HG03520 (cell line): ENCODE results near the gene DOK7.

ENCODE experiments used
- ATAC-seq: cut with Tn5 transposase; IDR thresholded peaks from one replicate; pipeline ENCODE4 v1.9.1; 2021; ENCODE audit warnings: mild to moderate bottlenecking, moderate library complexity; ENCODE audit not compliant: unreplicated experiment

Gene DOK7

DNA sequence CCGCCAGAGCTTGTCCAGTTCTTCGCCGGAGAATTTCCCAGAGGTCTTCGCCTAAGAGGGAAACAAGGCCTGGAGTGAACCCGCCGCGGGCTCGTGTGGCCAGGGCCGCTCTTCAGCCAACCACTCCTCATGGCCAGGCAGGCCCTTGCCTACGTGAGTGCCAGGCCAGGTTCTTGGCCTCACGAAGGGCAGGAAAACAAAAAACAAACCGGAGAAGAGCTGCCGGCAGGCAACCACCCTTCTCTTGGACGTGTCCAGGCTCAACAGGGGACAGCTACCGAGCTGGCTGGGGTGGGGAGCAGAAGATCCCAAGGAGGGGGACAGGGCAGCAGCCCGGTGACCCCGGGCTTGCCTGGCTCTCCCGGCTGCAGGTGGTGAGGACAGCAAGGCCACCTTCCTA is 55.8 kb downstream of the DOK7 start:
- no peak for ATAC-seq

- no peak for ATAC-seq
These were observed 56.6 kb downstream of the DOK7 start for GRCh38 chr4:3519468-3520264.

GRCh38 chr4:3520276-3520675 is 57.2 kb downstream of the DOK7 start:
- no peak for ATAC-seq

DNA sequence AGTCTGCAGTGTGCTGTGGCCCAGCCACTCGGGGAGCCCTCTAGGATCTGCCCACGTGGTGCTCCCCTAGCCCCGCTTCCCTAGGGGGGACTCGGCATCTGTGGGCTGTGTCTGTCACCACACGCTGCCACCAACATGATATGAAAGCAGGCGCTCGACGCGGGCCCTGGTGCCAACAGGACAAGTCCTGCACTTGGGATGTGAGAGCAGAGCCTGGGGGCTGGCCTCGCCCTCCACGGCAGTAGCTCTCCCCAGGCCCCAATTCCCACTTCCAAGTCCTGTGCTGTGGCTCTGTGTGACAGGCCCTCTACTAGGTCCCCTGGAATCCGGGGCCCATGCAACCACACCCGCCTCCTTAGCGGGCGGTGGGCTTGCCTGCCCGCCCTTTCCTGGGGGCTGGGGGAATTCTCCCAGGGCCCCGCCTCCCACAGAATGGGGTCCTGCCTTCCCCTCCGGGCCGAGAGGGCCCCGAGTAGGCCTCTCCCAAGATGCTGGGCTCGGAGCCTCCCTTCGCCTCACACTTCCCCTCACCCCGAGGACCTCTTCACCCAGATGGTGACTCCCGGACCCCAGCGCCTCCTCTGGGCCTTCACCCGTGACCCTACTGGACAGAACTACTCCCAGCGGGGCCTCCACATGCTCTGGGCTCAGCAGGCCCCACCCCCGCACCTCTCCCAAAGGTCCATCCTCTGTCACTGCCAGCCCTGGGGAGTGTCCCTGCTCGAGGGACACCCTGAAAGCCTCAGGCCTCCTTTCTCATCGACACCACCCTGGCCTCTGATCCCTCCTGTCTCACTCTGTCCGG is 57.9 kb downstream of the DOK7 start:
- ATAC-seq = no peak

DNA sequence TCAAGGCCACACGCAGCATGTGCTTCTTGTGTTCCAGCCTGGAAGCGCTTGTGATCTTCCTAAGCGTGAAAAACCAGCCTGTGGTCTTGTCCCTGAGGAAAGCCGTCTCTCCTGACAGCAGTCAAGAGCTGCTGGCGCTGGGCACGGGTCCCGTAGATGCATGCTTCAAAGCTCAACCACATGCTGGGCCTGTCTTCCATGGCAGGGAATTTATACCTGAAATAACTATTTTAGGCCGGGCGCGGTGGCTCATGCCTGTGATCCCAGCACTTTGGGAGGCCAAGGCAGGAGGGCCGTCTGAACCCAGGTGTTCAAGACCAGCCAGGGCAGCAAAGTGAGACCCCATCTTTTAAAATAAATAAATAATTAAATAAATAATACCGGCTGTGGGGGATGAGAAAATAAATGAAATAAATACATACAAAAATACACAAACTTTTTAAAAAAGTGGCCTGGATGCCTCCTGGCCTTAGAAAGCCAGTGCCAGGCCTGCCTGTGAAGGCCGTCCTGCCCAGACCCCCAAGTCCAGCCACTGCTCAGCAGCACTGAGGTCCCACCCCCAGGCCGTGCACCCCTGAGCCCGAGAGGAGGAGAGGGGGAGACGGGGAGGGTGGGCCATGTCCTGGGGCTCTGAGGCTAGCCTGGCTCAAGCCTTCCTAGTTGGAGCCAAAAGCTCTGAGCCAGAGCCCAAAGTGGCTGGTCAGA is 58.7 kb downstream of the DOK7 start:
- no peak for ATAC-seq

GRCh38 chr4:3522326-3522640 is 59.2 kb downstream of the DOK7 start:
- no peak for ATAC-seq

- no peak for ATAC-seq
These were observed 59.5 kb downstream of the DOK7 start for GRCh38 chr4:3522651-3523050.

DNA sequence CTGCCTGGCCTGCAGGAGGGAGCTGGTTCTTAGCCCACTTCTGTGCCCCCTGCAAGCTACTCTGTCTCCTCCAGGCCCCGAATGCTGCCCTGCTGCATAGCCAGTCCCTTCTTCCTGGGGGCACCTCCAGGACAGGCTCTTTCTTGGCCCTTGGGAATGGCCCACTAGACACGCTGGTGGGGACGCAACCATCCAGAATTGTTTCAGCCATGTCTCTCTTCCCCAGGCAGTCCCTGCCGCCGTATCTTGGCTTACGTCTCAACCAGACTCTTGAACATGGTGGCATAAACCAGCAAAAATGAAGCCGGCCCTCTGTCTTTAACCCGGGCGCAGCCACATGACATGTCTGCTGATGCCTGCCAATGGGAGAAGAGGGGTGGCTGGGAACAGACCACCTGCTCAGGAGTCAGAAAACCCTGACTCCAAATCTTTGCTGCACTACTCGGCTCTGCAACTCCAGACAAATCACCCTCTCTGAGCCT is 60.1 kb downstream of the DOK7 start:
- no peak for ATAC-seq

DNA sequence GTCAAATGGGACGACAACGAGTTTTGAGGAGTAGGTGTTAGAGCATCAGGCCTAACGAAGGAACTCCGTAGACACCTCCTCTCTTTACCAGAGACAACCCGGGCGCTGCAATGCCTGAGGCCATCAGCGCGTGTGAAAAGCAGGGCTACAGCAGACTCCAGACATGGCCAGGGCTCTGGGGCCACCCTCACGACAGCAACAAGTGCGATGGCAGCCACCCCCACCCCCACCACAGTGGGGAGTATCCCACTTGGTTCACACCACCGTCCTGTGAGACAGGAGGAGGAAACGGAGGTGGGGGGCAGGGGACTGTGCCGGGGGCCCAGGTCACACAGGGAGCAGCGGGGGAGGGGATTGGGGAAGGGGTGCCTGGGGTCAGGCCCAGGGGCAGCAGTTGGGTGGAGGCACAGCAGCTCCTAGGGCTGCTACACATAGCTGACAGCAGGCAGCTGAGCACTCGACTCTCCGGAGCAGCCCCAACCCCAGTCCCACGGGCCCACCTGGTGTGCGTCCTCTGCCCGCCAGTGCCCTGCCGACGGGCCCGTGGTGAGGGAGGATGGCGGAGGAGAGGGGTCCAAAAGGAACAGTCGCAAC is 60.6 kb downstream of the DOK7 start:
- no peak for ATAC-seq

DNA sequence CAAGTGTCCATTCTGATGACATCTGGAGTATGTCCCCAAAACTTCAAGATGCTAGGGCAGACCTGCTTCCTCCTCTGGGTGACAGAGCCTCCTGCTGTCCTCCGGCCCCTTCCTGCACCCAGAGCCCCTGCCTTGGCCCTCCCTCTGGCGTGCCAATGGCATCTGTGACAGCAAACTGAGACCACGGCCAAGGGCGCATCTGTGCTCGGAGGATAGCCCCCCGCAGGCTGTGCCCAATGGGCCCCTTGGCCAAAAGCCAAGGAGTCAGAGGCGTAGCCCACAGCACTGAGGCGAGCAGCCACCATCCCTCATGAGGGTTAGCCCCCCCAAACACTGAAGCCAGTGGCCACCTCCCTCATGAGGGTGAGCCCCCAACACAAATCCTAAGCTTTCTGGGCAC is 61.2 kb downstream of the DOK7 start:
- ATAC-seq = no peak

GRCh38 chr4:3524920-3525319 is 61.8 kb downstream of the DOK7 start:
- ATAC-seq = no peak

DNA sequence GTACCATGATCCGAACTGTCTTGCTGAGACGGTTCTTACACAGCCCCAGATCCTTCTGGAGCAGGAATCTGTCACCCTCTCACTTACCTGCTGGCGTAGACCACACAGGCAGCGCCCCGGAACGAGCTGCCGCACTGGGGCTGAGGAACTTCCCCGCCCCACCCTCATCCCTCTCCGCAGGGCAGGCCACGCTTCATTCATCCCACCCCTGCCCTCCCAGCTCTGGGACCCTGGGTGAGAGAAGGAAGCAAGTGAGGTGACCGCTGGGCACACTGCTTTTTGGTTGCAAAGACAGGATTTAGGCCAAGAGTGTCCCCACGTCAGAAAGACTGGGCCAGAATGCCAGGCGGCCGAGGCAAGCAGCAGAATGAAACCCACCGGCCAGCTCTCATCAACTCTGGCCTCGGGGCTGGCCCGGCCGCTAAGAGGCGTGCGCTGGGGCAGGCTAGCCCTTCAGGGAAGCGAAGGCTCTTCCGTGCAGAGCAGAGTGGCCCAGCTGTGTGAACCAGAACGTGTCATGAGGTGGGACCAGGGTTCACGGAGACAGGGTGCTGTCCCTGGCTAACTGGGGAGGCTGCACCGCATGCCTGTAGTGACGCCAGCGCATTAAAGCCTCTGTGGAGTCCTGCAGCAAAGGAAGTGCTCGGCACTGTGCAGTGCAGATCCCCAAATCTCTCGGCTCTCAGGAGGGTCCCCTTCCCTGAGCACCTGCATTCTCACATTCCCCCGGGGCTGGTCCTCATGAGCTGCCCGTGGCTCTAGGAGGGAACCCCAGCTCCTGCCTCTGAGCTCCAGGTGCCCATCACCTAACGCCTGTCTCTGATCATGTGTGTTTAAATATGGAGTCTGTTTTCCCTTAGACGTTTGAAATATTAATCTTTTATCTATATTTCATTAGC is 62.7 kb downstream of the DOK7 start:
- ATAC-seq = no peak

DNA sequence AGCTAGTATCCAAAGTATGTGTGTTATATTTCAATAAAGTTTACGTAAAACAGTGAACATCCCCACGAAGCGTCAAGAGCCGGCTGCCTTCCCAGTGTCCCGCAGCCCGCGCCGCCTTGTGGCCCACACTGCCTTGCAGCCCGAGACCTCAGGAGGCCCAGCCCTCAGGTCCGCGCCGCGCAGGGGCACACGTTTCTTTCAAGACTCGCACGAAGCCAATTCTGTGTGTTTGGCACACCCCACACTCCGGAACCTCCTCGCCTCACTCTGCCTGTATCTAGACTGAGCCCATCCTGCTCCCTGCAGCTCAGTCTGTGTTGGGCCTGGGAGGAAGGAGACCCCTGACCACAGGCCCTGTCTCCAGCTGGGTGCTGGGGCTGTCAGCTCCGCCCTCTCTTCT is 63.4 kb downstream of the DOK7 start:
- no peak for ATAC-seq

DNA sequence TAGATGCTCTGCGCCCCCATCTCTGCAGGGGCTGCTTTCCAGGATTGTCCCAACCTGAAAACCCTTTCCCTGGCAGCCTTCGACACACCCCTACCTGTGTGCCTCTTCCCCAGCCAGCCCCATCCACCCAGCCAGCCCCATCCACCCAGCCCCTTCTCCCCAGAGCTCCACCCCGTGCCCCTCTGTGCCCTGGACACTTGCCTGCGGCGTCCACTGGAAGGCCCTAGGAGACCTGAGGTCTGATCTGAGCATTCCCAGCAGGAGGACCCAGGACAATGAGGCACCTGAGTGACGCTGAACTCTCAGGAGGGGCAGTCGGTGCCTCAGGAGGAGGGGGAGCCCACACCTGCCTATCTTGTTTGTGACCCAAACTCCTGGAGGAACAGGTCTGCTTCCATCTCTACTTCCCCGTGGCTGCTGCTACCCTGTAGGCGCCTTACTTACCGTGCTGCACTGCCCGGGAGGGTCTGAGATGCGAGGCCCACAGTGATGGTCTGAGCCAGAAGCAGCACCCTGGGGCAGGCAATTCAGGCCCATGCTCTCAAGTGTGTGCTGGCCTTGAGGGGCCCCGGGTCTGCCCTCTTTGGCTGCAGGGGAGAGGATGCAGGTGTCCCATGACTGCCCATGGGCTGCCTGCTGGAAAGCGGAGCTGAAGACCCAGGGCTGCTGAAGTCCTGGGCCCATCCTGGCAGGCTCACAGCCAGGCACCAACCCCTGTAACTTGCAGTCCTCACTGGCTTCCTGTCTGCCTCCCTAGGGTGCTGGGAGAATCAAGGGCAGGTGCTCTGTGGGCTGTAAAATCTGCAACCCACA is 64.2 kb downstream of the DOK7 start:
- ATAC-seq = no peak

- no peak for ATAC-seq
These were observed 65.1 kb downstream of the DOK7 start for GRCh38 chr4:3527914-3528876.

- no peak for ATAC-seq
These were observed 66.3 kb downstream of the DOK7 start for GRCh38 chr4:3529363-3529762.

DNA sequence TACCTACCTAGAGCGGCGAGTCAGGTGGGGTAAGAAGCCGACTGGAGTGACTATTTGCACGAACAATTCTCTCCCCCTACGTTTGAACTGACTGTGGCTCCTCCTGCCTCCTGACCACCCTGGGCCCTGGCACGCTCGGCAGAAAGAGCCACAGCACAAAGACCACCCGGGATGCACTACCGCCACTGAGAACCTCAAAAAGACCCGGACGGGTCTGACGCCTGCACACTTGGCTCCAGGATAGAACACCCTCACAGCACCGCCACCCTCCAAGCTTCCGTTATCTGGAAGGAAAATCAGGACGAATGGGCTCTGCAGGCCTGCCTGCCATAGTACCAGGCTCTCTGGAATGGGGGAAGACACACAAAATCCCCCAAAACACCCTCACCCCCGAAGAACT is 66.9 kb downstream of the DOK7 start:
- no peak for ATAC-seq

DNA sequence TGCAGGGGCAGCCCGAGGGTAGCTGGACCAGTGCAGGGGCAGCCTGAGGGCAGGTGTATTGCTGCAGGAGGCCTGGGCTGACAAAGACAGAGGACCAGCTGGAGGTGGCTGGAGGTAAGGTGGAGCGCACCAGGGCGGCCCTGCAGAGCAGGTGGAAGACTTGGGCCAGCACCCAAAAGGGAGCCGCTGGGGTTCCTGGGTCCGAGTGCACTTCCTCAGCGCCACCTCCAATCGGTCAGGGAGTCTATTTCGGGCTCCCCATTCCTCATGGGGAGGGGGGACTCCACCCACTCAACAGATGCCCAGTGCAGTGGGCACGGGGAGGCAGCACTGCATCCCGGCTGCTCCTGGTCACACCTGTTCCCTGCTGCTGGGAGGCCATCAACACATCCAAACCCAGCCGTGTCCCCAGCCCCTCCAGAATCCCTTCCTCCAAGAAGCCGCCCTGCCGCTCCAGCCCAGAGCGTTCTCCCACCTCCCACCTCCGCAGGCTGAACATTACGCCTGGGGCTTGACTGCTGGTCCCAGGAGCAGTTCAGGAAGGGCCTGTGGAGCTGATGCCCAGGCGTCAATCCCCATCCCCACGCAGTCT is 67.7 kb downstream of the DOK7 start:
- no peak for ATAC-seq
